ELR (cell line): Measurements from ENCODE around the gene CFAP68.
"Not testable (repeated sequence)": the region's sequence is repeated elsewhere in the genome, so short reads cannot be mapped to it uniquely, and the experiment has no call there.

Experiments
- DNase-seq: peaks from one replicate; pipeline ENCODE4 v3.0.0-alpha.2; 2015; ENCODE audit warnings: low read depth

The CFAP68 gene

GRCh38 chr11:111917788-111918187 lies 38.4 kb downstream of the CFAP68 start:
- no peak for DNase-seq

- peak; percentile 35 for DNase-seq
Observed at GRCh38 chr11:111918390-111919256, 39.3 kb downstream of the CFAP68 start, which contains the start of gene C11orf52. C11orf52 (plus strand) TSS chr11:111918913; CDS start chr11:111918973, 60 bp downstream.

GRCh38 chr11:111920908-111921307 lies 41.6 kb downstream of the CFAP68 start:
- DNase-seq: no peak

GRCh38 chr11:111921541-111922230 lies 42.3 kb downstream of the CFAP68 start:
- DNase-seq: no peak

- DNase-seq: peak; percentile 62
Observed at GRCh38 chr11:111922803-111923202, 43.5 kb downstream of the CFAP68 start.

GRCh38 chr11:111923351-111923788 lies 44.0 kb downstream of the CFAP68 start:
- DNase-seq: peak; percentile 25

- no peak for DNase-seq
Observed at GRCh38 chr11:111923951-111924350, 44.6 kb downstream of the CFAP68 start.

- DNase-seq: no peak
Observed at GRCh38 chr11:111925953-111926352, 46.6 kb downstream of the CFAP68 start.

GRCh38 chr11:111926505-111927391 lies 47.4 kb downstream of the CFAP68 start:
- DNase-seq: peak; percentile 96

GRCh38 chr11:111930472-111930871 lies 51.1 kb downstream of the CFAP68 start:
- DNase-seq: no peak

GRCh38 chr11:111932611-111932950 lies 53.2 kb downstream of the CFAP68 start:
- DNase-seq: no peak

- DNase-seq: not testable (repeated sequence)
Observed at GRCh38 chr11:111933176-111933575, 53.8 kb downstream of the CFAP68 start.

GRCh38 chr11:111933872-111934271 lies 54.5 kb downstream of the CFAP68 start:
- no peak for DNase-seq

- DNase-seq: no peak
Observed at GRCh38 chr11:111934306-111934705, 55.0 kb downstream of the CFAP68 start.
